Stimulated activated CD4-positive, alpha-beta T cell treated with anti-CD3 and anti-CD28 coated beads, Interleukin-15, amount 100 ng/mL, for 1 hour (primary cell): Measurements from ENCODE around the gene GLYATL3.

ENCODE experiments used
- DNase-seq, 2 donors: peaks; one replicate each; pipeline ENCODE4 v3.0.0-alpha.2; 2020; ENCODE audit warnings: low read depth in 1 of 2, low spot score in 1 of 2

GLYATL3 gene

GRCh38 chr6:49548613-49549304, 49.0 kb downstream of the GLYATL3 start:
- DNase-seq, result no peak

- no peak for DNase-seq
These were observed 50.2 kb downstream of the GLYATL3 start for GRCh38 chr6:49549691-49550491.

GRCh38 chr6:49550492-49551077, 50.9 kb downstream of the GLYATL3 start, which contains the start of gene C6orf141:
TSS of gene C6orf141 (plus strand) at chr6:49550668. CDS start at chr6:49550793, 125 bp downstream.
- no peak for DNase-seq

GRCh38 chr6:49551078-49551865, 51.5 kb downstream of the GLYATL3 start:
- DNase-seq, result no peak

GRCh38 chr6:49551866-49552129, 52.1 kb downstream of the GLYATL3 start:
- DNase-seq, result no peak

GRCh38 chr6:49552596-49552995, 52.9 kb downstream of the GLYATL3 start:
- DNase-seq, result no peak

- no peak for DNase-seq
These were observed 53.7 kb downstream of the GLYATL3 start for GRCh38 chr6:49553384-49553783.

GRCh38 chr6:49555951-49556350, 56.2 kb downstream of the GLYATL3 start:
- no peak for DNase-seq

- DNase-seq, result no peak
These were observed 56.7 kb downstream of the GLYATL3 start for GRCh38 chr6:49556429-49556837.

GRCh38 chr6:49557177-49557576, 57.5 kb downstream of the GLYATL3 start:
- DNase-seq, result no peak

- no peak for DNase-seq
These were observed 58.5 kb downstream of the GLYATL3 start for GRCh38 chr6:49558238-49558637.

GRCh38 chr6:49563006-49563886, 63.5 kb downstream of the GLYATL3 start:
- no peak for DNase-seq

- DNase-seq, result no peak
These were observed 64.8 kb downstream of the GLYATL3 start for GRCh38 chr6:49564552-49564951.

GRCh38 chr6:49565261-49565660, 65.5 kb downstream of the GLYATL3 start:
- DNase-seq, result no peak

GRCh38 chr6:49565855-49566254, 66.1 kb downstream of the GLYATL3 start:
- no peak for DNase-seq

GRCh38 chr6:49570474-49571079, 70.9 kb downstream of the GLYATL3 start:
- no peak for DNase-seq

- no peak for DNase-seq
These were observed 76.9 kb downstream of the GLYATL3 start for GRCh38 chr6:49576618-49577017.
